HG03135 (cell line): ENCODE measurements around the gene HBP1.
"Not testable (repeated sequence)": the region's sequence is repeated elsewhere in the genome, so short reads cannot be mapped to it uniquely, and the experiment has no call there.

Source experiments
- ATAC-seq: cut with Tn5 transposase; IDR thresholded peaks from one replicate; pipeline ENCODE4 v1.9.1; 2021; ENCODE audit warnings: mild to moderate bottlenecking, moderate library complexity; ENCODE audit not compliant: unreplicated experiment

HBP1 gene

GRCh38 chr7:107219563-107220244 is 50.9 kb downstream of the HBP1 start:
- ATAC-seq: no peak

GRCh38 chr7:107220356-107220755 is 51.6 kb downstream of the HBP1 start:
- ATAC-seq: no peak

- not testable (repeated sequence) for ATAC-seq
Measured at GRCh38 chr7:107220806-107221205, 52.0 kb downstream of the HBP1 start.

- ATAC-seq: no peak
Measured at GRCh38 chr7:107224374-107225223, 55.8 kb downstream of the HBP1 start.

- ATAC-seq: no peak
Measured at GRCh38 chr7:107228291-107228690, 59.5 kb downstream of the HBP1 start.

GRCh38 chr7:107230334-107230733 is 61.5 kb downstream of the HBP1 start:
- no peak for ATAC-seq

GRCh38 chr7:107232568-107233090 is 63.8 kb downstream of the HBP1 start:
- ATAC-seq: no peak

- no peak for ATAC-seq
Measured at GRCh38 chr7:107233174-107233573, 64.4 kb downstream of the HBP1 start.

- no peak for ATAC-seq
Measured at GRCh38 chr7:107233981-107234380, 65.2 kb downstream of the HBP1 start.

GRCh38 chr7:107234436-107234835 is 65.6 kb downstream of the HBP1 start:
- ATAC-seq: no peak

- no peak for ATAC-seq
Measured at GRCh38 chr7:107236862-107237261, 68.1 kb downstream of the HBP1 start.

- ATAC-seq: no peak
Measured at GRCh38 chr7:107237451-107237850, 68.6 kb downstream of the HBP1 start.

GRCh38 chr7:107242267-107242666 is 73.5 kb downstream of the HBP1 start:
- ATAC-seq: no peak

GRCh38 chr7:107244613-107245012 is 75.8 kb downstream of the HBP1 start:
- ATAC-seq: no peak

GRCh38 chr7:107246836-107247235 is 78.0 kb downstream of the HBP1 start:
- not testable (repeated sequence) for ATAC-seq

- ATAC-seq: no peak
Measured at GRCh38 chr7:107248551-107249316, 79.9 kb downstream of the HBP1 start.

- ATAC-seq: no peak
Measured at GRCh38 chr7:107251963-107252362, 83.2 kb downstream of the HBP1 start.
